GM12892 (cell line): ENCODE data around the gene PDE1C.

Experiments
- POLR2A ChIP-seq: IDR thresholded peaks from 2 replicates; pipeline ENCODE4 v1.6.1; 2011; ENCODE audit warnings: low read depth, low read length, control low read depth
- POLR2AphosphoS5 ChIP-seq: IDR thresholded peaks from 2 replicates; pipeline ENCODE4 v1.6.1; 2011; ENCODE audit warnings: low read depth, low read length, control low read depth
- TAF1 ChIP-seq: IDR thresholded peaks from 2 replicates; pipeline ENCODE4 v1.6.1; 2011; ENCODE audit warnings: low read depth, mild to moderate bottlenecking, control low read depth, low read length, borderline replicate concordance

GRCh38 chr7:32072397-32072796, 2.2 kb upstream of the PDE1C start:
- no peak for TF ChIP-seq POLR2A
- TF ChIP-seq TAF1, result no peak
- no peak for TF ChIP-seq POLR2AphosphoS5
